GM12892 (cell line): ENCODE measurements around the gene SEBOX.

ENCODE experiments used
- DNase-seq: peaks from one replicate; pipeline ENCODE4 v3.0.0; 2011; ENCODE audit not compliant: insufficient read length
- FAIRE-seq: peaks from 2 replicates; lab custom pipeline; 2011; peaks lifted over from hg19 to GRCh38; lab: Jason Lieb, UNC
- POLR2A ChIP-seq: IDR thresholded peaks from 2 replicates; pipeline ENCODE4 v1.6.1; 2011; ENCODE audit warnings: low read depth, low read length, control low read depth
- POLR2AphosphoS5 ChIP-seq: IDR thresholded peaks from 2 replicates; pipeline ENCODE4 v1.6.1; 2011; ENCODE audit warnings: low read depth, low read length, control low read depth
- TAF1 ChIP-seq: IDR thresholded peaks from 2 replicates; pipeline ENCODE4 v1.6.1; 2011; ENCODE audit warnings: low read depth, mild to moderate bottlenecking, control low read depth, low read length, borderline replicate concordance

Gene SEBOX

GRCh38 chr17:28333083-28333746, 31.8 kb downstream of the SEBOX start:
- FAIRE-seq = no peak
- TF ChIP-seq TAF1 (no peak), POLR2A (no peak), POLR2AphosphoS5 (no peak)
- no peak for DNase-seq

GRCh38 chr17:28331891-28332420, 33.0 kb downstream of the SEBOX start:
- TF ChIP-seq POLR2A (no peak), POLR2AphosphoS5 (no peak), TAF1 (no peak)
- FAIRE-seq = no peak
- DNase-seq = no peak

GRCh38 chr17:28330671-28331070, 34.3 kb downstream of the SEBOX start:
- no peak for FAIRE-seq
- TF ChIP-seq POLR2AphosphoS5 (peak; percentile 65), POLR2A (no peak)
- no peak for DNase-seq

- DNase-seq (no peak), FAIRE-seq (no peak)
- no peak for TF ChIP-seq POLR2AphosphoS5
- TF ChIP-seq POLR2A = peak; percentile 34; the same call in 1 of the 2 replicates
- TF ChIP-seq TAF1 = no peak
Observed at GRCh38 chr17:28328325-28328724, 36.7 kb downstream of the SEBOX start.

GRCh38 chr17:28327709-28328108, 37.3 kb downstream of the SEBOX start:
- FAIRE-seq = no peak
- no peak for DNase-seq
- TF ChIP-seq POLR2AphosphoS5 = no peak
- no peak for TF ChIP-seq TAF1
- no peak for TF ChIP-seq POLR2A

GRCh38 chr17:28327031-28327607, 37.9 kb downstream of the SEBOX start:
- TF ChIP-seq TAF1 (no peak), POLR2AphosphoS5 (no peak), POLR2A (no peak)
- no peak for DNase-seq
- peak; percentile 74 for FAIRE-seq

- TF ChIP-seq TAF1 = no peak
- no peak for TF ChIP-seq POLR2AphosphoS5
- TF ChIP-seq POLR2A = no peak
- DNase-seq = no peak
- no peak for FAIRE-seq
Observed at GRCh38 chr17:28326114-28326513, 38.9 kb downstream of the SEBOX start.

GRCh38 chr17:28325211-28325610, 39.8 kb downstream of the SEBOX start:
- FAIRE-seq = no peak
- no peak for TF ChIP-seq POLR2A
- no peak for TF ChIP-seq TAF1
- TF ChIP-seq POLR2AphosphoS5 = no peak
- no peak for DNase-seq

GRCh38 chr17:28324781-28325180, 40.2 kb downstream of the SEBOX start:
- FAIRE-seq = no peak
- TF ChIP-seq TAF1 (no peak), POLR2A (no peak), POLR2AphosphoS5 (no peak)

GRCh38 chr17:28324267-28324745, 40.7 kb downstream of the SEBOX start:
- TF ChIP-seq POLR2A = no peak
- no peak for TF ChIP-seq POLR2AphosphoS5
- no peak for TF ChIP-seq TAF1
- DNase-seq = no peak
- no peak for FAIRE-seq

More at GRCh38 chr17:28324781-28325180, 40.2 kb downstream of the SEBOX start:
- no peak for DNase-seq

GRCh38 chr17:28320215-28321061, 44.6 kb downstream of the SEBOX start:
- TF ChIP-seq TAF1 = no peak
- TF ChIP-seq POLR2AphosphoS5 = no peak
- no peak for TF ChIP-seq POLR2A
- DNase-seq = no peak
- no peak for FAIRE-seq
